Measurements from ENCODE around the gene RWDD3. TPM values are rescaled to one million over a fixed set of nuclear protein-coding genes. Genes with fewer than 3 reads are reported as not detected.

RWDD3 gene
- total and polyA plus RNA-seq, 10 of the 15 experiments (the other 5 are each of a cell fraction or from before 2014, with no cell fraction given) = 9.8 to 42.9 (median 21.4) TPM

DNA sequence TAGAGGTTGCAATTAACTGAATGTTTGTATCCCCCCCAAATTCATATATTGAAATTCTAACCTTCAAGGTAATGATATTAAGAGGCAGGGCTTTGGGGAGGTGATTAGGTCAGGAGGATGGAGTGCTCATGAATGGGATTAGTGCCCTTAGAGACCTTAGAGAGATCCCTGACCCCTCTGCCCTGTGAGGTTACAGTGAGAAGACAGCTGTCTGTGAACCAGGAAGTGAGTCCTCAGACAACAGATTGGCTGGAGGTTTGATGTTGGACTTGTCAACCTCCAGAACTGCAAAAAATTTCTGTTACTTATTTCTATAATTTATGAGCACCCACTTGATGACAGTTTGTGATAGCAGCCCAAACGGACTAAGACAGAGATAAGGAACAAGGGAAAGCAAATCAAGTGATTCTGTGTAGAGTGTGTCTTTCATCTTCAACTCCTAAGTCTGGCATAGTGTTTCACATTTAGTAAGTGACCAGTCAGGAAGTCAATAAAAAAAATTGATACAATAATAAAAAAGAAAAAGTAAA is 30.0 kb upstream of the RWDD3 start (continued):
- TF ChIP-seq PBX3 (IDR thresholded peaks at IDR 0.05; ENCODE audit: insufficient replicate concordance, low read depth, low read length) (no peak), NR2C2 (IDR thresholded peaks at IDR 0.05; ENCODE audit: borderline replicate concordance, control insufficient read depth, insufficient read length, low read depth) (no peak), HSF1 (IDR thresholded peaks at IDR 0.05; ENCODE audit: low read depth, low read length) (no peak), BCL11A (IDR thresholded peaks at IDR 0.05; ENCODE audit: low read depth, low read length) (no peak), CEBPZ (IDR thresholded peaks at IDR 0.05; ENCODE audit: low read depth, low read length) (no peak)
- TF ChIP-seq, protein P1, sequence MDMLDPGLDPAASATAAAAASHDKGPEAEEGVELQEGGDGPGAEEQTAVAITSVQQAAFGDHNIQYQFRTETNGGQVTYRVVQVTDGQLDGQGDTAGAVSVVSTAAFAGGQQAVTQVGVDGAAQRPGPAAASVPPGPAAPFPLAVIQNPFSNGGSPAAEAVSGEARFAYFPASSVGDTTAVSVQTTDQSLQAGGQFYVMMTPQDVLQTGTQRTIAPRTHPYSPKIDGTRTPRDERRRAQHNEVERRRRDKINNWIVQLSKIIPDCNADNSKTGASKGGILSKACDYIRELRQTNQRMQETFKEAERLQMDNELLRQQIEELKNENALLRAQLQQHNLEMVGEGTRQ (IDR thresholded peaks at IDR 0.05; ENCODE audit: borderline replicate concordance, low read depth, low read length) = no peak
